GM23338 (cell line): Measurements from ENCODE around the gene SORCS3. TPM values are rescaled to one million over a fixed set of nuclear protein-coding genes. Genes with fewer than 3 reads are reported as not detected.

Experiments used
- ATAC-seq: fragments of 200-7000 bp; cut with Tn5 transposase; 3 replicates; pipeline ENCODE4 v1.9.1; 2020
- DNase-seq: peaks from one replicate; pipeline ENCODE4 v3.0.0-alpha.2; 2015; ENCODE audit warnings: low spot score
- H2AFZ ChIP-seq: fragments of 200-600 bp; sonication (generic); 2 replicates; pipeline ENCODE4 v1.8.0; 2016; ENCODE audit warnings: antibody characterized with exemption, mild to moderate bottlenecking, moderate library complexity
- H3F3A ChIP-seq: fragments of 200-600 bp; sonication (generic); replicated peaks from 2 replicates; pipeline ENCODE4 v1.8.0; 2017; ENCODE audit warnings: antibody characterized with exemption, mixed run types, low read depth
- H3K27ac ChIP-seq: fragments of 200-600 bp; sonication (generic); 2 replicates; pipeline ENCODE4 v1.6.1; 2016; ENCODE audit warnings: low read depth
- H3K27me3 ChIP-seq: fragments of 200-600 bp; sonication (generic); 2 replicates; pipeline ENCODE4 v1.8.0; 2016; ENCODE audit warnings: mild to moderate bottlenecking, mixed run types, moderate library complexity; ENCODE audit not compliant: insufficient read depth
- H3K36me3 ChIP-seq: fragments of 200-600 bp; sonication (generic); 2 replicates; pipeline ENCODE4 v1.8.0; 2016; ENCODE audit warnings: mild to moderate bottlenecking; ENCODE audit not compliant: insufficient read depth
- H3K4me1 ChIP-seq: fragments of 200-600 bp; sonication (generic); 2 replicates; pipeline ENCODE4 v1.8.0; 2016; ENCODE audit warnings: mild to moderate bottlenecking, moderate library complexity; ENCODE audit not compliant: insufficient read depth
- H3K4me2 ChIP-seq: fragments of 200-600 bp; sonication (generic); 2 replicates; pipeline ENCODE4 v1.7.1; 2017; ENCODE audit warnings: mixed run types
- H3K4me3 ChIP-seq: fragments of 200-600 bp; sonication (generic); 2 replicates; pipeline ENCODE4 v1.6.1; 2016; ENCODE audit warnings: mixed run types
- H3K79me2 ChIP-seq: fragments of 200-600 bp; sonication (generic); replicated peaks from 2 replicates; pipeline ENCODE4 v1.8.0; 2017; ENCODE audit warnings: mild to moderate bottlenecking; ENCODE audit not compliant: insufficient read depth
- H3K9me2 ChIP-seq: fragments of 200-600 bp; sonication (generic); 2 replicates; pipeline ENCODE4 v1.8.0; 2017; ENCODE audit not compliant: insufficient read depth
- H4K20me1 ChIP-seq: fragments of 200-600 bp; sonication (generic); replicated peaks from 2 replicates; pipeline ENCODE4 v1.8.0; 2017; ENCODE audit warnings: mild to moderate bottlenecking; ENCODE audit not compliant: insufficient read depth
- H3K27ac Mint-ChIP-seq: 2 replicates; pipeline ENCODE4 v1.8.0; 2020; ENCODE audit warnings: inconsistent platforms, mild to moderate bottlenecking, moderate library complexity, mixed read lengths
- H3K27me3 Mint-ChIP-seq: 3 replicates; pipeline ENCODE4 v1.8.0; 2022; ENCODE audit warnings: low read depth, mild to moderate bottlenecking, moderate library complexity, mixed read lengths, inconsistent platforms; ENCODE audit not compliant: insufficient read depth, poor library complexity
- H3K36me3 Mint-ChIP-seq: 3 replicates; pipeline ENCODE4 v1.8.0; 2021; ENCODE audit warnings: low read depth, mild to moderate bottlenecking, inconsistent platforms, moderate library complexity, mixed read lengths
- H3K4me1 Mint-ChIP-seq: 3 replicates; pipeline ENCODE4 v1.8.0; 2020; ENCODE audit warnings: mild to moderate bottlenecking, inconsistent platforms, mixed read lengths
- H3K4me3 Mint-ChIP-seq: 3 replicates; pipeline ENCODE4 v1.8.0; 2021; ENCODE audit warnings: moderate library complexity, mild to moderate bottlenecking, inconsistent platforms, mixed read lengths
- H3K9me3 Mint-ChIP-seq: 3 replicates; pipeline ENCODE4 v1.8.0; 2020; ENCODE audit warnings: moderate library complexity, mild to moderate bottlenecking, inconsistent platforms, mixed read lengths
- CREB1 ChIP-seq: fragments of 250-450 bp; sonication (Bioruptor Pico); IDR thresholded peaks from 2 replicates; pipeline ENCODE4 v1.5.0; 2020; ENCODE audit warnings: low read depth, mild to moderate bottlenecking, moderate library complexity
- CTCF ChIP-seq, 2 experiments: fragments of 200-600 bp in 1 of 2; sonication (generic) in 1 of 2; conservative IDR thresholded peaks; 2 replicates each; pipeline versions ENCODE4 v1.5.1 to v1.6.1; 2016 to 2017; ENCODE audit warnings: antibody characterized with exemption in 2 of 2, low read depth in 2 of 2, mild to moderate bottlenecking in 2 of 2, moderate library complexity in 1 of 2
- ETS1 ChIP-seq: IDR thresholded peaks from 2 replicates; pipeline ENCODE4 v1.6.1; 2016; ENCODE audit warnings: antibody characterized with exemption
- EZH2phosphoT487 ChIP-seq: fragments of 200-600 bp; sonication (generic); IDR thresholded peaks from one replicate; pipeline ENCODE4 v1.8.1; 2018; ENCODE audit warnings: antibody characterized with exemption; ENCODE audit not compliant: unreplicated experiment
- NANOG ChIP-seq: IDR thresholded peaks from 2 replicates; pipeline ENCODE4 v1.6.1; 2016; ENCODE audit warnings: antibody characterized with exemption, borderline replicate concordance
- POLR2AphosphoS5 ChIP-seq: IDR thresholded peaks from 2 replicates; pipeline ENCODE4 v1.6.1; 2016; ENCODE audit warnings: antibody characterized with exemption, low read depth
- REST ChIP-seq: IDR thresholded peaks from one replicate; pipeline ENCODE4 v1.6.1; 2018; ENCODE audit warnings: antibody characterized with exemption; ENCODE audit not compliant: unreplicated experiment
- STAT1 ChIP-seq: IDR thresholded peaks from one replicate; pipeline ENCODE4 v1.6.1; 2016; ENCODE audit warnings: antibody characterized with exemption; ENCODE audit not compliant: unreplicated experiment
- ZNF331 ChIP-seq: fragments of 250-450 bp; sonication (Bioruptor Pico); IDR thresholded peaks from 2 replicates; pipeline ENCODE4 v1.5.0; 2020; ENCODE audit warnings: low read depth, mild to moderate bottlenecking, moderate library complexity
- polyA plus RNA-seq: library from polyadenylated mRNA; unstranded; fragments of >200 nt; fragmentation: Nextera tagmentation; extraction: Ambion mirVana; gene quantifications from 2 replicates; pipeline ENCODE4 v1.2.1, GENCODE V29; 2016
- total RNA-seq: library from RNA; depleted of rRNA; stranded (reverse); fragments of >200 nt; shearing (Covaris generic); gene quantifications from 2 replicates; pipeline ENCODE4 v1.2.3, GENCODE V29; 2014
- TF ChIP-seq, protein P1 (sequence below): fragments of 250-450 bp; sonication (Bioruptor Pico); IDR thresholded peaks from 2 replicates; pipeline ENCODE4 v1.5.0; 2020; ENCODE audit warnings: mild to moderate bottlenecking, moderate library complexity

The SORCS3 gene
- total and polyA plus RNA-seq, 2 experiments from 2014 or later = 0.37 to 1.4 TPM

GRCh38 chr10:105252911-105253310, 611.8 kb downstream of the SORCS3 start:
- Mint-ChIP-seq H3K27me3 (peaks cover 9% of the 10 kb centered on the region), H3K27ac (no peak overlapping the region), H3K9me3 (no peaks in the 10 kb centered on the region; the same call in 2 of the 3 replicates), H3K4me1 (peaks cover 10% of the 10 kb centered on the region), H3K36me3 (no peaks in the 10 kb centered on the region), H3K4me3 (no peak overlapping the region)
- no peaks in the 10 kb centered on the region for H3F3A ChIP-seq
- ATAC-seq (peak; percentile 31; the same call in 1 of the 3 replicates), DNase-seq (peak; percentile 16)
- H3K79me2 ChIP-seq = no peaks in the 10 kb centered on the region
- TF ChIP-seq, protein P1, sequence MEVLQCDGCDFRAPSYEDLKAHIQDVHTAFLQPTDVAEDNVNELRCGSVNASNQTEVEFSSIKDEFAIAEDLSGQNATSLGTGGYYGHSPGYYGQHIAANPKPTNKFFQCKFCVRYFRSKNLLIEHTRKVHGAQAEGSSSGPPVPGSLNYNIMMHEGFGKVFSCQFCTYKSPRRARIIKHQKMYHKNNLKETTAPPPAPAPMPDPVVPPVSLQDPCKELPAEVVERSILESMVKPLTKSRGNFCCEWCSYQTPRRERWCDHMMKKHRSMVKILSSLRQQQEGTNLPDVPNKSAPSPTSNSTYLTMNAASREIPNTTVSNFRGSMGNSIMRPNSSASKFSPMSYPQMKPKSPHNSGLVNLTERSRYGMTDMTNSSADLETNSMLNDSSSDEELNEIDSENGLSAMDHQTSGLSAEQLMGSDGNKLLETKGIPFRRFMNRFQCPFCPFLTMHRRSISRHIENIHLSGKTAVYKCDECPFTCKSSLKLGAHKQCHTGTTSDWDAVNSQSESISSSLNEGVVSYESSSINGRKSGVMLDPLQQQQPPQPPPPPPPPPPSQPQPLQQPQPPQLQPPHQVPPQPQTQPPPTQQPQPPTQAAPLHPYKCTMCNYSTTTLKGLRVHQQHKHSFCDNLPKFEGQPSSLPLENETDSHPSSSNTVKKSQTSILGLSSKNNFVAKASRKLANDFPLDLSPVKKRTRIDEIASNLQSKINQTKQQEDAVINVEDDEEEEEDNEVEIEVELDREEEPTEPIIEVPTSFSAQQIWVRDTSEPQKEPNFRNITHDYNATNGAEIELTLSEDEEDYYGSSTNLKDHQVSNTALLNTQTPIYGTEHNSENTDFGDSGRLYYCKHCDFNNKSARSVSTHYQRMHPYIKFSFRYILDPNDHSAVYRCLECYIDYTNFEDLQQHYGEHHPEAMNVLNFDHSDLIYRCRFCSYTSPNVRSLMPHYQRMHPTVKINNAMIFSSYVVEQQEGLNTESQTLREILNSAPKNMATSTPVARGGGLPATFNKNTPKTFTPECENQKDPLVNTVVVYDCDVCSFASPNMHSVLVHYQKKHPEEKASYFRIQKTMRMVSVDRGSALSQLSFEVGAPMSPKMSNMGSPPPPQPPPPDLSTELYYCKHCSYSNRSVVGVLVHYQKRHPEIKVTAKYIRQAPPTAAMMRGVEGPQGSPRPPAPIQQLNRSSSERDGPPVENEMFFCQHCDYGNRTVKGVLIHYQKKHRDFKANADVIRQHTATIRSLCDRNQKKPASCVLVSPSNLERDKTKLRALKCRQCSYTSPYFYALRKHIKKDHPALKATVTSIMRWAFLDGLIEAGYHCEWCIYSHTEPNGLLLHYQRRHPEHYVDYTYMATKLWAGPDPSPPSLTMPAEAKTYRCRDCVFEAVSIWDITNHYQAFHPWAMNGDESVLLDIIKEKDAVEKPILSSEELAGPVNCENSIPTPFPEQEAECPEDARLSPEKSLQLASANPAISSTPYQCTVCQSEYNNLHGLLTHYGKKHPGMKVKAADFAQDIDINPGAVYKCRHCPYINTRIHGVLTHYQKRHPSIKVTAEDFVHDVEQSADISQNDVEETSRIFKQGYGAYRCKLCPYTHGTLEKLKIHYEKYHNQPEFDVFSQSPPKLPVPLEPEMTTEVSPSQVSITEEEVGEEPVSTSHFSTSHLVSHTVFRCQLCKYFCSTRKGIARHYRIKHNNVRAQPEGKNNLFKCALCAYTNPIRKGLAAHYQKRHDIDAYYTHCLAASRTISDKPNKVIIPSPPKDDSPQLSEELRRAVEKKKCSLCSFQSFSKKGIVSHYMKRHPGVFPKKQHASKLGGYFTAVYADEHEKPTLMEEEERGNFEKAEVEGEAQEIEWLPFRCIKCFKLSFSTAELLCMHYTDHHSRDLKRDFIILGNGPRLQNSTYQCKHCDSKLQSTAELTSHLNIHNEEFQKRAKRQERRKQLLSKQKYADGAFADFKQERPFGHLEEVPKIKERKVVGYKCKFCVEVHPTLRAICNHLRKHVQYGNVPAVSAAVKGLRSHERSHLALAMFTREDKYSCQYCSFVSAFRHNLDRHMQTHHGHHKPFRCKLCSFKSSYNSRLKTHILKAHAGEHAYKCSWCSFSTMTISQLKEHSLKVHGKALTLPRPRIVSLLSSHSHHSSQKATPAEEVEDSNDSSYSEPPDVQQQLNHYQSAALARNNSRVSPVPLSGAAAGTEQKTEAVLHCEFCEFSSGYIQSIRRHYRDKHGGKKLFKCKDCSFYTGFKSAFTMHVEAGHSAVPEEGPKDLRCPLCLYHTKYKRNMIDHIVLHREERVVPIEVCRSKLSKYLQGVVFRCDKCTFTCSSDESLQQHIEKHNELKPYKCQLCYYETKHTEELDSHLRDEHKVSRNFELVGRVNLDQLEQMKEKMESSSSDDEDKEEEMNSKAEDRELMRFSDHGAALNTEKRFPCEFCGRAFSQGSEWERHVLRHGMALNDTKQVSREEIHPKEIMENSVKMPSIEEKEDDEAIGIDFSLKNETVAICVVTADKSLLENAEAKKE = no peak
- TF ChIP-seq NANOG (no peak), EZH2phosphoT487 (no peak), STAT1 (no peak), CTCF (conservative IDR thresholded peaks at IDR 0.05; ENCODE audit: low read depth in 2 of 2) (no peak), ETS1 (no peak), ZNF331 (CRISPR knock-in tag) (no peak), POLR2AphosphoS5 (no peak), CREB1 (CRISPR knock-in tag) (no peak), REST (no peak)
- H4K20me1 ChIP-seq = no peaks in the 10 kb centered on the region
- 0 out of 2 replicates have a peak, but pooled peaks cover 5% of the 10 kb centered on the region for H3K9me2 ChIP-seq
- H3K36me3 ChIP-seq = no peaks in the 10 kb centered on the region
- no peaks in the 10 kb centered on the region for H3K27me3 ChIP-seq
- H3K4me2 ChIP-seq = no peak overlapping the region
- H2AFZ ChIP-seq = no peak overlapping the region
- H3K27ac ChIP-seq = no peak overlapping the region
- H3K4me3 ChIP-seq = no peak overlapping the region
- H3K4me1 ChIP-seq = no peaks in the 10 kb centered on the region
